GM12864 (cell line): ENCODE measurements around the gene CADM1.

Experiments used
- DNase-seq: peaks from one replicate; pipeline ENCODE4 v3.0.0-alpha.2; 2011; ENCODE audit warnings: low read depth
- H3K4me3 ChIP-seq: 2 replicates; pipeline ENCODE4 v1.5.1; 2011; ENCODE audit warnings: mild to moderate bottlenecking, low read depth, low read length, control low read depth
- TF ChIP-seq, protein P1 (sequence below): IDR thresholded peaks from 2 replicates; pipeline ENCODE4 v1.5.1; 2011; ENCODE audit warnings: low read depth, mild to moderate bottlenecking, moderate library complexity, low read length, control low read depth, inconsistent platforms; ENCODE audit errors: missing control alignments

Gene CADM1

DNA sequence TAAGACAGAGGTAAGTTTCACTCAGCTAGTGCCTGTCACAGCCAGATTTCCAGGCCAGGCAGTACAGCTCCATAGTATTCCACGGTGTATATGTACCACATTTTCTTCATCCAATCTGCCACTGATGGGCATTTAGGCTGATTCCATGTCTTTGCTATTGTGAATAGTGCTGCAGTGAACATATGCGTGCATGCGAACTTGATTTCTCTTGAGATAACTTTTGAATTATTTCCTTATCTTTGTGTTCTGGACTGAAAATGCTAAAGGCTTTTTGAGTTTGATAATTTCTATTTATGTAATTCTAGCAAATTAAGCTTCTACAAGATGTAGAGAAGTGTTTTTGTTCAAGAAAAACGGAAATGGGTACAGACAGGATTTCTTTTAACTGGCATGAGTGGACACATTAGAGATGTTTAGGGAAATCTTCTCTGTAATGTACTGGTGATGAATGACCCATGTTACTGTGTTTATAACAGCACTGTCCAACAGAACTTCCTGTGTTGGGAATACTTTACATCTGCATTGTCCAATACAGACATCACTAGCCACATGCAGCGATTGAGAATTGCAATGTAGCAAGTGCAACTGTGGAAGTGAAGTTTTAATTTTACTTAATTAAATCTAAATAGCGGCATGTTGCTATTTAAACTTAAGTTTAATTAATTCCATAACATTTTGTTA lies 151.3 kb downstream of the CADM1 start:
- no peak for DNase-seq
- TF ChIP-seq, protein P1, sequence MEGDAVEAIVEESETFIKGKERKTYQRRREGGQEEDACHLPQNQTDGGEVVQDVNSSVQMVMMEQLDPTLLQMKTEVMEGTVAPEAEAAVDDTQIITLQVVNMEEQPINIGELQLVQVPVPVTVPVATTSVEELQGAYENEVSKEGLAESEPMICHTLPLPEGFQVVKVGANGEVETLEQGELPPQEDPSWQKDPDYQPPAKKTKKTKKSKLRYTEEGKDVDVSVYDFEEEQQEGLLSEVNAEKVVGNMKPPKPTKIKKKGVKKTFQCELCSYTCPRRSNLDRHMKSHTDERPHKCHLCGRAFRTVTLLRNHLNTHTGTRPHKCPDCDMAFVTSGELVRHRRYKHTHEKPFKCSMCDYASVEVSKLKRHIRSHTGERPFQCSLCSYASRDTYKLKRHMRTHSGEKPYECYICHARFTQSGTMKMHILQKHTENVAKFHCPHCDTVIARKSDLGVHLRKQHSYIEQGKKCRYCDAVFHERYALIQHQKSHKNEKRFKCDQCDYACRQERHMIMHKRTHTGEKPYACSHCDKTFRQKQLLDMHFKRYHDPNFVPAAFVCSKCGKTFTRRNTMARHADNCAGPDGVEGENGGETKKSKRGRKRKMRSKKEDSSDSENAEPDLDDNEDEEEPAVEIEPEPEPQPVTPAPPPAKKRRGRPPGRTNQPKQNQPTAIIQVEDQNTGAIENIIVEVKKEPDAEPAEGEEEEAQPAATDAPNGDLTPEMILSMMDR, result no peak
- no peak overlapping the region for H3K4me3 ChIP-seq

DNA sequence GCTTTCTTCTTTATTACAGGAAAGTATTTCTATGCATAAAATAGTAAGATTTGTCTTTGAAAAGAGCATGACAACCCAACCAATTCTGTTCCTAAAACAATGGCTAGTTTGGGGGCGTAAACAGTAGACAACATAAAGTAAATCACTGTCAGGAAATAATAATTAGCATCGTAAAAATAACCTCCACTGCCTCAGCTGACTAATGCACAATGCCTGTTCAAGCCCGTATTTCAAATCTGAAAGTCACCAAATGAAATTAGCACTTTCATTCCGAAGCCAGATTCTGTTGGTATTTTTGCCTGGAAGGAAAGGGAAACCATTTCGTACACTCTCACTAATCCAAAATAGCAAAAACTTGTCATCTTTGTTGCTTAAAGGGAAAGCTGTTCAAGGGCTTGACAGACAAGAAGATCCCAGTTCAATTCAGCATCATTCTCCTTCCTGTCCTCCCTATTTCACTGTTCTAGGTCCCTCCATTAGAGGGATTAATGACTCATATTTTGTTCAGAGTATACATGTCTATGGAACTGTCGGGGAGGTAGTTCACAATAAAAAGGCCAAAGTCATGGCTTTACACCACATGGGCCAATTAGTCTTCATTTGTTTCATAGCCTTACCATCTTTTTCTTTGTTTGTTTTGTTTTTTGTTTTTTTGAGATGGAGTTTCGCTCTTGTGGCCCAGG lies 154.7 kb downstream of the CADM1 start:
- TF ChIP-seq, protein P1, result no peak
- H3K4me3 ChIP-seq, result no peak overlapping the region
- no peak for DNase-seq

DNA sequence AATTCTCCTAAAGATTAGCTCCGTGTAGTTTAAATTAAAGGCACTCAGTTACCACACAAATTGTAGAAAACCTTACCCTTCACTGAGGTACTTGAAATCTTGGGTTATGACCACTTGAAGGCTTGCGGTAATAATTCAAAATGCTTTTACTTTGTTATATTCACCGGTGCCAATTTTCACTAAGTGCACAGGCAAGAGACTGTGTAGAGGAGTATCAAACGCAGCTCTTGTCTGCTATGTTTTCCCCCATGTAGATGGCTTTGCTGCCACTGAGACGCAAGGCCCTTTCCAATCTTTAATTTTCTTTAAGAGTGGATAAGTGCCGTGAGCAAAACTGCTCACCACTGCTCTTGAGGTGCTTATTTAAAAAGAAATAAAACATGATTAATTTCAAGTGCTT lies 155.8 kb downstream of the CADM1 start:
- DNase-seq, result no peak
- TF ChIP-seq, protein P1, result no peak
- no peak overlapping the region for H3K4me3 ChIP-seq

DNA sequence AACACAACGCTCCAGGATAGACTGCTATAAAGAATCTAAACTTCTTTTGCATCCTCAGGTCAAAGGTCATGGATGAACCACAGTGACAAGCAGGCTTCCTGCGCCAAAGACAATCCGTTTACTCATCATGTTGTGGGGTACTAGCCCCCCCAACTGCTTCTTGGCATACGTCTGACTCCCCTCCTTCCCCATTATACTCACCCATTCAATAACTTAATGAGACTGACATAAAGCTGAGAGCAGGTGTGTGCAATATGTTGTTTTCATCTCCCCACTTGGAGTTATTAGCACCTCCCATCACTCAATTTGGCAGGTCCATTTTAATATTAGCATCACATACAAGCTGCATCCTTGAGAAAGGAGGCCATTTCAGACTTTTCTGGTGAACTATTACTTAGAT lies 157.1 kb downstream of the CADM1 start:
- no peak for DNase-seq
- H3K4me3 ChIP-seq, result no peak overlapping the region
- TF ChIP-seq, protein P1, result no peak

DNA sequence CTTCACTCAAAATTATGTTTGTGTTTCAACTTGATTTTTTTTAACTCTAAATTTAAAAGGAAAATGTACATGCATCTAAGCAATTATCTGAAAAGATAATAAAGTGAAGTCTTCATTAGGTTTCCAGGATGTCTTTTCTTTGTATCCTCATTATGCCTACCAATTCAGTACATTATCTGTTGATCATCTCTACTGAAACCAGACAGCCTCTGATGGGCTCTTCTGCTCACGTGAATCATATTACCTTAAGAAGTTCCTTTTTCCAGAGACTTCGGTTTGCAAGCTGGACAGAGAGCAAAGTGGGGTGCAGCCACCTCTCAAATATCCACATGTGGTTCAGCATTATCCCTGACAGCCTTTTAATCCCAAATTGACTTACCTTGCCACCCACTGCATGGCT lies 158.4 kb downstream of the CADM1 start:
- TF ChIP-seq, protein P1, result no peak
- DNase-seq, result no peak
- no peak overlapping the region for H3K4me3 ChIP-seq

DNA sequence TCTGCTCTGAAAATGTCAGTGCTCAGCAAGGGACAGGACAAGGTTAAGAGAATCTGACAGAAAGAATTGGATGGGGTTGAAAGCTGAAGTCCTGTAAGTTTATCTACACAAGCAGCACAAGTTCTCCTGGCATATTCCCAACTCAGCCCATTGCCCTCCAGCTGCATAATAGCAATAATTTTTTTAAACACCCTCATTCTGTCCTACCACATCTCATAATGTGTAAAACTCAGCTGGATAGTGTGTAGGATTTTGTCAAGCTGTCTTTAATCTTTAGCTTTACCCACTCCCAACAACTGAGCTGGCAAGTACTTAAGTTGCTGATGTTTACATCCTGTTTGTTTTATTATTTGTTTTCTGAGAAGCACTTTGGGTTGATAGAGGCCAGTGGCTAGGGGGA lies 158.9 kb downstream of the CADM1 start:
- DNase-seq, result no peak
- no peak overlapping the region for H3K4me3 ChIP-seq
- TF ChIP-seq, protein P1, result no peak

DNA sequence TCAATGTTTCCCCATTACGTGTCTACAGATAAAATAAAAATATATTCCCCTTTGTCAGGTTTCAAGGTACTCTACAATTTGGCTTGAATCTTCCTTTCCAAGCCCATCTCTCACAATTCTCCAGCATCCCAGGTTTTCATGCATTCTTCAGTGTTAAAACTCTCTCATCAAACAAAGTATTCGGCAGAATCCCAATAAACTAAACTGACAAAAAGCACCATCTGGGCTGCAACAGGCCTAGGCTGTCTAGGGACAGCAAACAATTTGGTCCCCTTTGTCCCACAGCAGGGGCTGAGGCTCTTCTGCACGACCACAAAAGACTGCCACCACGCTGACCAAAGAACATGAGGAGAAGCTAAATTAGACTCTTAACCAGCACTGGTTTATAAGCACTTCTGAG lies 159.4 kb downstream of the CADM1 start:
- TF ChIP-seq, protein P1, result no peak
- H3K4me3 ChIP-seq, result no peak overlapping the region
- DNase-seq, result no peak
